ENCODE measurements around the gene CACNA2D3.

The CACNA2D3 gene

DNA sequence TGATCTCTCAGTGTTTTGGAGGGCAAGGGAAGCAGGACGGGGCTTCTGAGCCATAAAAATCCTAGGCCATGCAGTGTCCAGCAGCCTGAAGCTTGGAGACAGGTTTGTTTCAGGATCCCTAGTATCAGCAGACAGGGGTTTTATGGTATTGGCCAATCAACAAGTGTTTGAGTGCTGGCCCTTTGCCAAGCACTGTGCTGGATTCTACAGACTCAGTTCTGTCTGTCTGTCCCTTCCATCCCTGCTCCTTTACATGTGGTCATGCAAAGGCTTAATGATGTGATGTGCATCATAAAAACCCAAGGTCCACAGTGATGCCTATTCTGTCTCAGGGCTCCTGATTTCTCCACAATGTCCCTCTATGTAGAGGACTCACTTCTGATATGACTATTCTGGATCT lies 621.4 kb downstream of the CACNA2D3 start:
- no peak overlapping the region for H3K4me2 ChIP-seq (ENCODE audit: low read length)
- no peaks in the 10 kb centered on the region for H3K36me3 ChIP-seq (ENCODE audit: control insufficient read depth, insufficient read depth, low read length)
- no peaks in the 10 kb centered on the region for H3K27me3 ChIP-seq (ENCODE audit: control insufficient read depth, insufficient read depth, low read length)
- H3K27ac ChIP-seq: no peak overlapping the region
- no peak overlapping the region for H2AFZ ChIP-seq
- H3K9ac ChIP-seq: no peak overlapping the region
- TF ChIP-seq, protein P1, sequence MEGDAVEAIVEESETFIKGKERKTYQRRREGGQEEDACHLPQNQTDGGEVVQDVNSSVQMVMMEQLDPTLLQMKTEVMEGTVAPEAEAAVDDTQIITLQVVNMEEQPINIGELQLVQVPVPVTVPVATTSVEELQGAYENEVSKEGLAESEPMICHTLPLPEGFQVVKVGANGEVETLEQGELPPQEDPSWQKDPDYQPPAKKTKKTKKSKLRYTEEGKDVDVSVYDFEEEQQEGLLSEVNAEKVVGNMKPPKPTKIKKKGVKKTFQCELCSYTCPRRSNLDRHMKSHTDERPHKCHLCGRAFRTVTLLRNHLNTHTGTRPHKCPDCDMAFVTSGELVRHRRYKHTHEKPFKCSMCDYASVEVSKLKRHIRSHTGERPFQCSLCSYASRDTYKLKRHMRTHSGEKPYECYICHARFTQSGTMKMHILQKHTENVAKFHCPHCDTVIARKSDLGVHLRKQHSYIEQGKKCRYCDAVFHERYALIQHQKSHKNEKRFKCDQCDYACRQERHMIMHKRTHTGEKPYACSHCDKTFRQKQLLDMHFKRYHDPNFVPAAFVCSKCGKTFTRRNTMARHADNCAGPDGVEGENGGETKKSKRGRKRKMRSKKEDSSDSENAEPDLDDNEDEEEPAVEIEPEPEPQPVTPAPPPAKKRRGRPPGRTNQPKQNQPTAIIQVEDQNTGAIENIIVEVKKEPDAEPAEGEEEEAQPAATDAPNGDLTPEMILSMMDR (IDR thresholded peaks at IDR 0.05): no peak
- no peaks in the 10 kb centered on the region for H3K9me3 ChIP-seq (ENCODE audit: control insufficient read depth, low read length)
- no peak overlapping the region for H3K4me3 ChIP-seq (ENCODE audit: low read depth, low read length)
- H3K4me1 ChIP-seq: no peaks in the 10 kb centered on the region
- no peaks in the 10 kb centered on the region for H3K79me2 ChIP-seq

- Histone ChIP-seq H3K9ac (no peak overlapping the region), H3K9me3 (ENCODE audit: control insufficient read depth, low read length) (no peaks in the 10 kb centered on the region), H3K4me2 (ENCODE audit: low read length) (no peak overlapping the region), H3K4me3 (ENCODE audit: low read depth, low read length) (no peak overlapping the region), H3K27me3 (ENCODE audit: control insufficient read depth, insufficient read depth, low read length) (no peaks in the 10 kb centered on the region), H2AFZ (no peak overlapping the region), H3K27ac (no peak overlapping the region), H3K4me1 (no peaks in the 10 kb centered on the region), H3K79me2 (no peaks in the 10 kb centered on the region), H3K36me3 (ENCODE audit: control insufficient read depth, insufficient read depth, low read length) (no peaks in the 10 kb centered on the region)
- TF ChIP-seq, protein P1 (IDR thresholded peaks at IDR 0.05): no peak
Observed at GRCh38 chr3:54744291-54744690, 621.9 kb downstream of the CACNA2D3 start.

DNA sequence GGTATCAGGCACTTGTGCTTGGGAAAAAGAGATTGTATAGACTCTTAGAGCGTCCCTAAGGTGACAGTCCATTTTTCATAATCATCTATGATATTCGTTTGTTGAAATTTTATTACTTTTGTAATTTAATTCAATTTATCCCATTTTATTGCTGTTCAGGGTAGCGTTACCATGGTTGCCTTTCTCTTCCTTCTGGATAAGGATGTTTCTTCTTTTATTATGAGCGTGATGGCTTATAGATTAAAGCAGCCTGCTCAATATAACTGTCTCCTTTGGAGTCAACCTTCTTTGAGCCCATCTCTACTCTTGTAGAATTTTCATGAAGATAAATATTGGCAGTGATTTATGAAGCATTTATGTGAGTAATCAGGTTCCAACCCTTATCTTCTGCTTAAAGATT lies 623.5 kb downstream of the CACNA2D3 start:
- Histone ChIP-seq H3K9me3 (ENCODE audit: control insufficient read depth, low read length) (no peaks in the 10 kb centered on the region), H2AFZ (no peak overlapping the region), H3K79me2 (no peaks in the 10 kb centered on the region), H3K9ac (no peak overlapping the region), H3K36me3 (ENCODE audit: control insufficient read depth, insufficient read depth, low read length) (no peaks in the 10 kb centered on the region), H3K27ac (no peak overlapping the region), H3K4me3 (ENCODE audit: low read depth, low read length) (no peak overlapping the region), H3K4me2 (ENCODE audit: low read length) (no peak overlapping the region), H3K4me1 (no peaks in the 10 kb centered on the region), H3K27me3 (ENCODE audit: control insufficient read depth, insufficient read depth, low read length) (no peaks in the 10 kb centered on the region)
- TF ChIP-seq, protein P1 (IDR thresholded peaks at IDR 0.05): no peak

DNA sequence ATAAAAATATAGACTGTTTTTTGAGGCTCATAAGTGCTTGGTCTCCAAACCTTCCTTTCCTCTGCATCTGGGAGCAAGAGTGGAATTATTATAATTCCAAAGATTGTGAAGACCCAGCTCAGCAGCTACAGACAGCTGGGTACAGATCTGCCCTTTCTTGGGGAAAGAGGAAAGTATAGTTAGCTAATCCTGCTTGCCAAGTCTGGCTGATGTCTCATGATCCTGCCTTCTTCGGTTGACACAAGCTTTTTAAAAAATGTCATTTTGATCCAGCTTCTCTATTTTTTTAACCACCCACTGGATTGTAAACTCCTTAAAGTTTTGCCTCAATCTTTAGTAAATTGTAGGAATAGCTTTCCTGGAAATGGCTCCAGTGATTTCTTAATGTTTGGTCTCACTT lies 624.4 kb downstream of the CACNA2D3 start:
- Histone ChIP-seq H3K79me2 (no peaks in the 10 kb centered on the region), H3K4me2 (ENCODE audit: low read length) (no peak overlapping the region), H3K36me3 (ENCODE audit: control insufficient read depth, insufficient read depth, low read length) (no peaks in the 10 kb centered on the region), H3K4me3 (ENCODE audit: low read depth, low read length) (no peak overlapping the region), H2AFZ (no peak overlapping the region), H3K9me3 (ENCODE audit: control insufficient read depth, low read length) (no peaks in the 10 kb centered on the region), H3K27ac (no peak overlapping the region), H3K4me1 (no peaks in the 10 kb centered on the region), H3K9ac (no peak overlapping the region), H3K27me3 (ENCODE audit: control insufficient read depth, insufficient read depth, low read length) (no peaks in the 10 kb centered on the region)
- TF ChIP-seq, protein P1 (IDR thresholded peaks at IDR 0.05): no peak

- no peaks in the 10 kb centered on the region for H3K4me1 ChIP-seq
- H3K27me3 ChIP-seq (ENCODE audit: control insufficient read depth, insufficient read depth, low read length): no peaks in the 10 kb centered on the region
- H3K9ac ChIP-seq: no peak overlapping the region
- no peak overlapping the region for H2AFZ ChIP-seq
- TF ChIP-seq, protein P1 (IDR thresholded peaks at IDR 0.05): no peak
- no peak overlapping the region for H3K27ac ChIP-seq
- H3K9me3 ChIP-seq (ENCODE audit: control insufficient read depth, low read length): no peaks in the 10 kb centered on the region
- H3K4me2 ChIP-seq (ENCODE audit: low read length): no peak overlapping the region
- H3K4me3 ChIP-seq (ENCODE audit: low read depth, low read length): no peak overlapping the region
- H3K79me2 ChIP-seq: no peaks in the 10 kb centered on the region
- H3K36me3 ChIP-seq (ENCODE audit: control insufficient read depth, insufficient read depth, low read length): no peaks in the 10 kb centered on the region
Observed at GRCh38 chr3:54755756-54756155, 633.4 kb downstream of the CACNA2D3 start.

Measured in parathyroid adenoma (tissue), 2 donors.